GM19238 (cell line): ENCODE results near the gene CHD1L.
"Not testable (repeated sequence)": the region's sequence is repeated elsewhere in the genome, so short reads cannot be mapped to it uniquely, and the experiment has no call there.

ENCODE experiments used
- DNase-seq: peaks from one replicate; pipeline ENCODE4 v3.0.0; 2011; ENCODE audit warnings: low spot score; ENCODE audit not compliant: insufficient read length

CHD1L gene

GRCh38 chr1:147242449-147243227 is at the start of gene CHD1L:
CHD1L (plus strand) TSS chr1:147242684; CDS start chr1:147242704, 20 bp downstream.
- peak; percentile 90 for DNase-seq

GRCh38 chr1:147197324-147197723 is 45.2 kb upstream of the CHD1L start:
- not testable (repeated sequence) for DNase-seq

- no peak for DNase-seq
These were observed 41.2 kb upstream of the CHD1L start for GRCh38 chr1:147201276-147201675.

- no peak for DNase-seq
These were observed 40.7 kb upstream of the CHD1L start for GRCh38 chr1:147201786-147202185.

GRCh38 chr1:147202576-147202975 is 39.9 kb upstream of the CHD1L start:
- no peak for DNase-seq

- DNase-seq = no peak
These were observed 38.4 kb upstream of the CHD1L start for GRCh38 chr1:147204080-147204479.

- no peak for DNase-seq
These were observed 35.3 kb upstream of the CHD1L start for GRCh38 chr1:147207192-147207591.

GRCh38 chr1:147208619-147209018 is 33.9 kb upstream of the CHD1L start:
- no peak for DNase-seq

- DNase-seq = no peak
These were observed 32.4 kb upstream of the CHD1L start for GRCh38 chr1:147209825-147210821.

- no peak for DNase-seq
These were observed 31.5 kb upstream of the CHD1L start for GRCh38 chr1:147210987-147211386.

- DNase-seq = no peak
These were observed 30.9 kb upstream of the CHD1L start for GRCh38 chr1:147211577-147211976.

- no peak for DNase-seq
These were observed 29.2 kb upstream of the CHD1L start for GRCh38 chr1:147213271-147213670.

- no peak for DNase-seq
These were observed 28.2 kb upstream of the CHD1L start for GRCh38 chr1:147214325-147214724.

GRCh38 chr1:147214842-147215539 is 27.5 kb upstream of the CHD1L start:
- no peak for DNase-seq

GRCh38 chr1:147215540-147215916 is 27.0 kb upstream of the CHD1L start:
- DNase-seq = no peak

GRCh38 chr1:147216124-147216523 is 26.4 kb upstream of the CHD1L start:
- DNase-seq = no peak

GRCh38 chr1:147217141-147217540 is 25.3 kb upstream of the CHD1L start:
- no peak for DNase-seq

- no peak for DNase-seq
These were observed 23.9 kb upstream of the CHD1L start for GRCh38 chr1:147218606-147219005.

- DNase-seq = no peak
These were observed 18.5 kb upstream of the CHD1L start for GRCh38 chr1:147223740-147224615.

- DNase-seq = peak; percentile 63
These were observed 17.2 kb upstream of the CHD1L start, which contains the start of gene FMO5 for GRCh38 chr1:147225193-147225730. FMO5 (minus strand) TSS chr1:147225339; CDS start chr1:147225029, 310 bp downstream.
